ENCODE measurements around the gene CCDC171.

CCDC171 gene

DNA sequence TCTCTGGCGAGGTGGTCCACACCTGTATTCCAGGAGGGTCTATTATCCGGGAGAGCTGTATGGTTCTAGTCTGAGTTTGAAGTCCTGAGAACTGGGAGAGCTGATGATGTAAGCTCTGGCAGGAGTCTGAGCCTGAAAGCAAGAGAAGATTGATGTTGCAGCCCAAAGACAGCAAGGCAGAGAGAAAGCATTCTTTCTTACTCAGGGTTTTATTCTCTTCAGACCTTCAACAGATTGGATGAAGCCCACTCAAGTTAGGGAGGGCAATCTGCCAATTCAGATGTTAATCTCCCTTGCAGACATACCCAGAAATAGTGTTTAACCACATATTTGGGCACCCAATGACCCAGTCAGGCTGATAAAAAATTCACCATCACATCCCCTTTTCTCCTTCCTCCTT is 159.1 kb downstream of the CCDC171 start:
- H3K27ac ChIP-seq, result no peak overlapping the region
- in situ Hi-C loops (cut with HindIII; ENCODE audit: low pct_ligation_motif_present, low sequenced_read_pairs), result no loop called here
- H3K4me3 ChIP-seq (ENCODE audit: low read depth, low read length), result no peak overlapping the region
- no peaks in the 10 kb centered on the region for H3K36me3 ChIP-seq (replicated peaks)
- no peak for DNase-seq
- TF ChIP-seq, protein P1, sequence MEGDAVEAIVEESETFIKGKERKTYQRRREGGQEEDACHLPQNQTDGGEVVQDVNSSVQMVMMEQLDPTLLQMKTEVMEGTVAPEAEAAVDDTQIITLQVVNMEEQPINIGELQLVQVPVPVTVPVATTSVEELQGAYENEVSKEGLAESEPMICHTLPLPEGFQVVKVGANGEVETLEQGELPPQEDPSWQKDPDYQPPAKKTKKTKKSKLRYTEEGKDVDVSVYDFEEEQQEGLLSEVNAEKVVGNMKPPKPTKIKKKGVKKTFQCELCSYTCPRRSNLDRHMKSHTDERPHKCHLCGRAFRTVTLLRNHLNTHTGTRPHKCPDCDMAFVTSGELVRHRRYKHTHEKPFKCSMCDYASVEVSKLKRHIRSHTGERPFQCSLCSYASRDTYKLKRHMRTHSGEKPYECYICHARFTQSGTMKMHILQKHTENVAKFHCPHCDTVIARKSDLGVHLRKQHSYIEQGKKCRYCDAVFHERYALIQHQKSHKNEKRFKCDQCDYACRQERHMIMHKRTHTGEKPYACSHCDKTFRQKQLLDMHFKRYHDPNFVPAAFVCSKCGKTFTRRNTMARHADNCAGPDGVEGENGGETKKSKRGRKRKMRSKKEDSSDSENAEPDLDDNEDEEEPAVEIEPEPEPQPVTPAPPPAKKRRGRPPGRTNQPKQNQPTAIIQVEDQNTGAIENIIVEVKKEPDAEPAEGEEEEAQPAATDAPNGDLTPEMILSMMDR (IDR thresholded peaks at IDR 0.05; ENCODE audit: low read depth, low read length, missing control alignments), result no peak
- H3K27me3 ChIP-seq (replicated peaks), result no peaks in the 10 kb centered on the region

DNA sequence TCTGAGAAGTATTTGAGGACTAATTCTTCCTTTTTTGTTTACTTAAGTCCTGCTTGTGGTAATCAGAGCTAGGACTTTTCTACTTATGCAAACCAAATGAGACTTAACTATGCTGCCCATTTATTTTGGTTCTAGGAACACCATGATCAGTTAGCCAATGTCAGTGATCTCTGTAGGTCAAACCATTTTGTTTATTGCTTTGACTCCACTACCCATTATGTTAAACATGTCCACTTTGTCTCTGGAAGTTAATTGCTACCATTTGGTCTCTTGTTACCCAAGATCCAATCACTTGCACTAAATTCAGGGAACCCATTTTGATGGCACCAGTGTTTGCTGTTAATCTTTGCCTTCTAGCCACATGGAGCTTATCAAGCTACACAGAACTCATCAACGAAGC is 161.9 kb downstream of the CCDC171 start:
- Histone ChIP-seq H3K27ac (no peak overlapping the region), H3K4me3 (ENCODE audit: low read depth, low read length) (no peak overlapping the region), H3K36me3 (replicated peaks) (no peaks in the 10 kb centered on the region), H3K27me3 (replicated peaks) (no peaks in the 10 kb centered on the region)
- TF ChIP-seq, protein P1 (IDR thresholded peaks at IDR 0.05; ENCODE audit: low read depth, low read length, missing control alignments), result no peak
- in situ Hi-C loops (cut with HindIII; ENCODE audit: low pct_ligation_motif_present, low sequenced_read_pairs), result no loop called here
- no peak for DNase-seq

DNA sequence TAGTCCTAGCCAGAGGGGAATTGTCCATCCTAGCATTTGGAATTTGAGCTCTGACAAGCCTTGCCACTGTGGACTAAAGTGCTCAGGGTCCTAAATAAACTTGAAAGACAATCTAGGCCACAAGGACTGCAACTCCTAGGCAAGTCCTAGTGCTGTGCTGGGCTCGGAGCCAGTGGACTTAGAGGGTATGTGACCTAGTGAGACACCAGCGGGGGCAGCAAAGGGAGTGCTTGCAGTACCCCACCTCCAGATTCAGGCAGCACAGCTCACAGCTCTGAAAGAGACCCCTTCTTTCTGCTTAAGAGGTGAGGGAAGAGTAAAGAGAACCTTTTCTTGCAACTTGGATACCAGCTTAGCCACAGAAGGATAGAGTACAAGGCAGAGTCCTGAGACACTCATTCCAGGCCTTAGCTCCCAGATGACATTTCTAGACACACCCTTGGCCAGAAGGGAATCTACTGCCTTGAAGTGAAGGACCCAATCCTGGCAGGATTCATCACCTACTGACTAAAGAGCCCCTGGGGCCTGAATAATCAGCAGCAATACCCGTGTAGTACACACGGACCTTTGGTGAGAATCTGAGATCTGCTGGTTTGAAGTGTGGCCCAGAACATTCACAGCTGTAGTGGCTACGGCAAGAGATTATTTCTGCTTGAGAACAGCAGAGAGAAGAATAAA is 164.6 kb downstream of the CCDC171 start:
- TF ChIP-seq, protein P1 (IDR thresholded peaks at IDR 0.05; ENCODE audit: low read depth, low read length, missing control alignments), result no peak
- no peak for DNase-seq
- Histone ChIP-seq H3K27ac (no peak overlapping the region), H3K4me3 (ENCODE audit: low read depth, low read length) (no peak overlapping the region), H3K36me3 (replicated peaks) (no peaks in the 10 kb centered on the region), H3K27me3 (replicated peaks) (no peaks in the 10 kb centered on the region)
- in situ Hi-C loops (cut with HindIII; ENCODE audit: low pct_ligation_motif_present, low sequenced_read_pairs), result no loop called here

DNA sequence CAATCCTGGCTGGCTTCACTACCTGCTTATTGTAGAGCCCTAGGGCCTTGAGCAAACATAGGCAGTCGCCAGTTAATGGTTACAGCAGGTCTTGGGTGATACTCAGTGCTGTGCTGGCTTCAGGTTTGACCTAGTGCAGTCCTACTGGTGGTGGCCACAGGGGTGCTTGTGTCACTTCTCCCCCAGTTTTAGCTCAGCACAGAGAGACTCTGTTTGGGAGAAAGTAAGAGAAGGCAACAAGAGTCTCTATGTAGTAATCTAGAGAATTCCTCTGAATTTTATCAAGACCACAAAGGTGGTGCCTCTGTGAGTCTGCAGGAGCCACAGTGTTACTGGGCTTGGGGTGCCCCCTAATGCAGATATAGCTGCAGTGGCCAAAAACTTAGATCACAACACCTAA is 165.6 kb downstream of the CCDC171 start:
- Histone ChIP-seq H3K27ac (no peak overlapping the region), H3K36me3 (replicated peaks) (no peaks in the 10 kb centered on the region)
- in situ Hi-C loops (cut with HindIII; ENCODE audit: low pct_ligation_motif_present, low sequenced_read_pairs), result no loop called here

DNA sequence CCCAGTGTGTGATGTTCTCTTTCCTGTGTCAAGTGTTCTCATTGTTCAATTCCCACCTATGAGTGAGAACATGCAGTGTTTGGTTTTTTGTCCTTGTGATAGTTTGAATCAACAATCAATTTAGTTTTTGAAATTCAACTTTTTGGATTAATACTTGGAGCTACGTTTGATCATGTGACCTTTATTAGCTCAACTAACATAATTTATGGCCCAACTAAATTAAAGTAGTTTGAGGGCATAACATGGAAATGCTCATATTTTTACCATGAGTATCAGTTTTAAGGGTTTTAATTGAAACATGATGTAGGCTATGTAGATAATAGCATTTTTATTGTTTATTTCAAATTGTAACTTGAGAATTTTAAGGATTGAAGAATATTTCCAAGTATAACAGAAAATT is 168.0 kb downstream of the CCDC171 start:
- no peak for DNase-seq
- Histone ChIP-seq H3K27me3 (replicated peaks) (no peaks in the 10 kb centered on the region), H3K36me3 (replicated peaks) (no peaks in the 10 kb centered on the region), H3K4me3 (ENCODE audit: low read depth, low read length) (no peak overlapping the region), H3K27ac (no peak overlapping the region)
- TF ChIP-seq, protein P1 (IDR thresholded peaks at IDR 0.05; ENCODE audit: low read depth, low read length, missing control alignments), result no peak
- in situ Hi-C loops (cut with HindIII; ENCODE audit: low pct_ligation_motif_present, low sequenced_read_pairs), result no loop called here

More for the DNA sequence above, 165.6 kb downstream of the CCDC171 start:
- Histone ChIP-seq H3K4me3 (ENCODE audit: low read depth, low read length) (no peak overlapping the region), H3K27me3 (replicated peaks) (no peaks in the 10 kb centered on the region)
- DNase-seq, result no peak
- TF ChIP-seq, protein P1 (IDR thresholded peaks at IDR 0.05; ENCODE audit: low read depth, low read length, missing control alignments), result no peak

DNA sequence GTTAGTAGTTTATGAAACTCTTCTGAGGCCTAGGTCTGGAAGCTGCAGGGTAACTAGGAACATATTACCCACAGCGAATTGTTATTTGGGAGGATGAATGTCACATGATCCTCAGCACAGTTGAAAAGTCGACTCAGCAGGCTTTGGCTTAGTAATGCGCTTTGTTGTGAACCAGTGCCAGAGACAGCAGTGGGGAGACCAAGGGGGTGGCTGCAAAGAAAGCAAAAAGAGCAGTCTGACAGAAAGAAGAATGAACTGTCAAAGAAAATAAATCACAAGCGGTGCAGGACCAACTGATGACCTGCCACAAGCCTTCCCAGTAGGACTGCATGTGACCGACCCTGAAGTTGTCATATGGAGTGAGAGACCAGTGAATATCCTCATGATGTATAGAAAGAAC is 170.0 kb downstream of the CCDC171 start:
- in situ Hi-C loops (cut with HindIII; ENCODE audit: low pct_ligation_motif_present, low sequenced_read_pairs), result no loop called here
- Histone ChIP-seq H3K36me3 (replicated peaks) (no peaks in the 10 kb centered on the region), H3K27ac (no peak overlapping the region)

More for the DNA sequence above, 170.0 kb downstream of the CCDC171 start:
- TF ChIP-seq, protein P1 (IDR thresholded peaks at IDR 0.05; ENCODE audit: low read depth, low read length, missing control alignments), result no peak
- Histone ChIP-seq H3K4me3 (ENCODE audit: low read depth, low read length) (no peak overlapping the region), H3K27me3 (replicated peaks) (no peaks in the 10 kb centered on the region)
- peak; percentile 48 for DNase-seq

All from brain microvascular endothelial cell (primary cell).